NT2/D1 (cell line): ENCODE results near the gene MEG3.

ENCODE experiments used
- SUZ12 ChIP-seq: IDR thresholded peaks from 2 replicates; pipeline ENCODE4 v1.6.1; 2011; ENCODE audit not compliant: insufficient read length, insufficient read depth; ENCODE audit errors: extremely low read depth
- YY1 ChIP-seq: IDR thresholded peaks from 2 replicates; pipeline ENCODE4 v1.6.1; 2011; ENCODE audit not compliant: insufficient read length, insufficient read depth
- ZNF274 ChIP-seq: IDR thresholded peaks from 2 replicates; pipeline ENCODE4 v1.6.1; 2011; ENCODE audit warnings: mild to moderate bottlenecking, low read depth, low read length

- TF ChIP-seq SUZ12 (no peak), YY1 (no peak), ZNF274 (no peak)
Measured at GRCh38 chr14:100862793-100863192, 36.9 kb downstream of the MEG3 start.
